ENCODE measurements around the gene TMEM127. TPM values are rescaled to one million over a fixed set of nuclear protein-coding genes. Genes with fewer than 3 reads are reported as not detected.
"Not testable (repeated sequence)": the region's sequence is repeated elsewhere in the genome, so short reads cannot be mapped to it uniquely, and the experiment has no call there.

The TMEM127 gene
- total RNA-seq, 2 experiments from 2014 or later, result 32.7 to 36.9 TPM

DNA sequence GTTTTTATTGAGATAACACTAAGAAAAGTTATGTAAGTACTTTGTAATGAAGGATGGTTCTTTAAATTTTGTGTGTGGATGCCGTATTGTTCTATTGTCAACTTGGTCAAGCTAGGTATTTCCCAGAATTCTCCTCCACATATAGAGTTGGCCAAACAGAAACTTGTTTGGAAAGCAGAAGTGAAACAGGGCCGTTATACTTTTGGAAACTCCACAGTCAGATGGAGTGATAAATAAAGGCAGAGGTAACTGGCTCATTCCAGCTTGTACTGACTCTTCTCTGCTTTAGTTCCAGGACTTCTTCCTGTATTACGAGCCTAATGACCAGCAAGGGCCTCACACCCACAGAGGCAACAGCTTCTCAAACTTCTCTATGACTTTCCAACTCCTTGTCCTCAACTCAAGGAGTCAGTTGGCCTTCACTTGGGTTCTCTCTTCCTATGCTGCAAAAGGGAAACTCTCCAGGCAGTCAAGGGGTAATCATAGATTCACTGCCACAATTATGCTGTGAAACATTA is 40.7 kb downstream of the TMEM127 start:
- CTCF ChIA-PET, result no interaction called here
- DNase-seq, result no peak
- Mint-ChIP-seq H3K4me1 (peaks cover 5% of the 10 kb centered on the region), H3K27ac (no peak overlapping the region), H3K36me3 (no peaks in the 10 kb centered on the region), H3K4me3 (no peak overlapping the region), H3K9me3 (ENCODE audit: low read depth) (no peaks in the 10 kb centered on the region), H3K27me3 (no peaks in the 10 kb centered on the region)
- ATAC-seq, result no peak

- H3K9me3 Mint-ChIP-seq (ENCODE audit: low read depth); ATAC-seq; DNase-seq; CTCF ChIA-PET; H3K27me3 Mint-ChIP-seq; H3K4me3 Mint-ChIP-seq; H3K27ac Mint-ChIP-seq; H3K4me1 Mint-ChIP-seq; H3K36me3 Mint-ChIP-seq: not testable (repeated sequence)
These were observed 44.7 kb downstream of the TMEM127 start for GRCh38 chr2:96221106-96221505.

- H3K36me3 Mint-ChIP-seq; H3K4me3 Mint-ChIP-seq; H3K9me3 Mint-ChIP-seq (ENCODE audit: low read depth); H3K27me3 Mint-ChIP-seq; CTCF ChIA-PET; H3K27ac Mint-ChIP-seq; H3K4me1 Mint-ChIP-seq; DNase-seq; ATAC-seq: not testable (repeated sequence)
These were observed 45.8 kb downstream of the TMEM127 start for GRCh38 chr2:96219959-96220358.

- H3K27me3 Mint-ChIP-seq, result no peaks in the 10 kb centered on the region
- no peaks in the 10 kb centered on the region for H3K36me3 Mint-ChIP-seq
- no peak overlapping the region for H3K27ac Mint-ChIP-seq
- H3K9me3 Mint-ChIP-seq (ENCODE audit: low read depth), result no peaks in the 10 kb centered on the region
- H3K4me1 Mint-ChIP-seq, result no peaks in the 10 kb centered on the region
- no peak overlapping the region for H3K4me3 Mint-ChIP-seq
- no peak for DNase-seq
- no peak for ATAC-seq
- CTCF ChIA-PET, result no interaction called here
These were observed 47.2 kb downstream of the TMEM127 start for GRCh38 chr2:96218508-96219131.

- Mint-ChIP-seq H3K27me3 (no peaks in the 10 kb centered on the region), H3K36me3 (no peaks in the 10 kb centered on the region), H3K27ac (no peak overlapping the region), H3K4me1 (peaks cover 8% of the 10 kb centered on the region), H3K4me3 (no peak overlapping the region), H3K9me3 (ENCODE audit: low read depth) (no peaks in the 10 kb centered on the region)
- no peak for ATAC-seq
- DNase-seq, result no peak
- CTCF ChIA-PET, result no interaction called here
These were observed 51.2 kb downstream of the TMEM127 start for GRCh38 chr2:96214554-96214953.

DNA sequence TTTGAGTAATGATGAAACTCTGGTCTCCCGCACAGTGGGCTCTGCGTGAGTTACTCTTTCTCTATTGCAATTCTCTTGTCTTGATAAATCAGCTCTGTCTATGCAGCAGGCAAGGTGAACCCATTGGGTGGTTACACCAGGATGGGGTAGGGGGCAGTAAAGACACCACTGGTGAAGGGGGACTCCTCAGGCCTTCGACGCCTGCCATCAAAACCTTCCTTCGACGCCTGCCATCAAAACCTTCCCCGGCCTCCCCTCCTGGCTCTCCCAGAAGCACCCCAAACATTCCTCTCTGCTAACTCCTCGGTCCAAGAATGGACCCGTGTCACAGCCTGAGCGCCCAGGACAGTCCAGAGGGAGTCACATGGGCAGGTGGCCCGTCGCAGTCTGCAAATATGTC is 52.4 kb downstream of the TMEM127 start:
- H3K9me3 Mint-ChIP-seq (ENCODE audit: low read depth), result no peaks in the 10 kb centered on the region
- H3K36me3 Mint-ChIP-seq, result no peaks in the 10 kb centered on the region
- DNase-seq (no peak), ATAC-seq (no peak)
- CTCF ChIA-PET, result interaction anchor here (0.7 to 1.2 kb wide), 3 partner anchors 19 to 29 kb away, joined by 4 read pairs; no protein-coding TSS in a partner anchor
- no peaks in the 10 kb centered on the region for H3K27me3 Mint-ChIP-seq
- H3K27ac Mint-ChIP-seq, result no peak overlapping the region
- no peak overlapping the region for H3K4me3 Mint-ChIP-seq
- peaks cover 10% of the 10 kb centered on the region for H3K4me1 Mint-ChIP-seq

DNA sequence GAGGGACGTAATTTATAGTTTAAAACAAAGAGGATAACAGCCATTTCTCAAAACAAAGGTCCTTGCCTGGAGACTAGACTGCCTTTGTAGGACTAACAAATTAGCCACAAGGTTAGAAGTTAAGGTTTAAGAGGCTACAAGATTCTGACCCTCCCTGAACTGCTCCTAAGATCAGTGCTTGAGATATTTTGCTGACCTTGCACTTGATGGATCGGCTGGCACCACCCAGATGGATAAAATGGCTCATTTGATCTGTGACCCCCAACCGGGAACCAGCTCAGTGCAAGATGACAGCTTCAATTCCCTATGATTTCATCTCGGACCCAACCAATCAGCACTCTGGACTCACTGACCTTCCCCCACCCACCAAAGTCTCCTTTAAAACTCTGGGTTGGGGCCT is 53.5 kb downstream of the TMEM127 start:
- DNase-seq, result no peak
- CTCF ChIA-PET, result no interaction called here
- Mint-ChIP-seq H3K36me3 (peaks cover 4% of the 10 kb centered on the region), H3K27ac (no peak overlapping the region), H3K4me1 (peaks cover 14% of the 10 kb centered on the region), H3K9me3 (ENCODE audit: low read depth) (no peaks in the 10 kb centered on the region), H3K4me3 (no peak overlapping the region), H3K27me3 (no peaks in the 10 kb centered on the region)
- ATAC-seq, result no peak

GRCh38 chr2:96209729-96210085 is 56.1 kb downstream of the TMEM127 start:
- no peaks in the 10 kb centered on the region for H3K27me3 Mint-ChIP-seq
- H3K4me1 Mint-ChIP-seq, result peaks cover 37% of the 10 kb centered on the region
- H3K36me3 Mint-ChIP-seq, result peaks cover 12% of the 10 kb centered on the region
- peak overlapping the region; percentile 88 for H3K4me3 Mint-ChIP-seq
- DNase-seq, result no peak
- H3K27ac Mint-ChIP-seq, result peak overlapping the region; percentile 88
- H3K9me3 Mint-ChIP-seq (ENCODE audit: low read depth), result no peaks in the 10 kb centered on the region
- ATAC-seq, result no peak
- CTCF ChIA-PET, result interaction anchor here (1.1 to 3.2 kb wide), 7 partner anchors 20 to 217 kb away, joined by 3 to 19 read pairs (median 6); no protein-coding TSS in a partner anchor

DNA sequence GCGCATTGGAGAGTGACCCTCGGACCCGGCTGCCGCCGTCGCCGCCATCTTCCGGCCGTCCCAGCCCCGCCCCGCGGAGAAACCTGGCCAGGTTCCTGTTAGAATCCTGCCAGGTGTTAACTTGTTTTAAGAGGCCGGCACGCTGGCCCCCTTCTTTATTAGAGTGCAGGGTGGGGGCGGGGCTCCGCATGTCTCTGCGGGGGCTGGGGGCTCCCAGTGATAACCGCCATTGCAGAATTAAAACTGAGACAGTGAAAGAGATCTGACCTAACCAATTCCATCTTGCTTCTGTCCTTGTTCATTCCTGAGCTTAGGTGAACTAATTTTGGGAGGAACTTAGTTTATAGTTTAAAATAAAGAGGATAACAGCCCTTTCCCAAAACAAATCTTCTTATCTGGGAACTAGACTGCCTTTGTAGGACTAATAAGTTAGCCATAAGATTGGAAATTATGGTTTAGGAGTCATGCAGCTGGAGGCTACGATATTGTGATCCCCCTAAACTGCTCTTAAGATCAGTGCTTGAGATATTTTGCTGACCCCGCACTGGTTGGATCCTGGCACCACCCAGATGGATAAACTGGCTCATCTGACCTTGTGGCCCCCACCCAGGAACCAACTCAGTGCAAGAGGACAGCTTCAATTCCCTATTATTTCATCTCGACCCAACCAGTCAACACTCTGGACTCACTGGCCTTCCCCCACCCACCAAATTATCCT is 56.6 kb downstream of the TMEM127 start:
- H3K4me1 Mint-ChIP-seq, result peaks cover 41% of the 10 kb centered on the region
- peaks cover 12% of the 10 kb centered on the region for H3K36me3 Mint-ChIP-seq
- CTCF ChIA-PET, result interaction anchor here (1.0 to 3.2 kb wide), 13 partner anchors 13 to 216 kb away, joined by 3 to 19 read pairs (median 5); partner anchors contain the start of gene ASTL
- no peaks in the 10 kb centered on the region for H3K9me3 Mint-ChIP-seq (ENCODE audit: low read depth)
- peak overlapping the region; percentile 88 for H3K27ac Mint-ChIP-seq
- H3K4me3 Mint-ChIP-seq, result peak overlapping the region; percentile 88
- ATAC-seq (no peak), DNase-seq (no peak)
- no peaks in the 10 kb centered on the region for H3K27me3 Mint-ChIP-seq

DNA sequence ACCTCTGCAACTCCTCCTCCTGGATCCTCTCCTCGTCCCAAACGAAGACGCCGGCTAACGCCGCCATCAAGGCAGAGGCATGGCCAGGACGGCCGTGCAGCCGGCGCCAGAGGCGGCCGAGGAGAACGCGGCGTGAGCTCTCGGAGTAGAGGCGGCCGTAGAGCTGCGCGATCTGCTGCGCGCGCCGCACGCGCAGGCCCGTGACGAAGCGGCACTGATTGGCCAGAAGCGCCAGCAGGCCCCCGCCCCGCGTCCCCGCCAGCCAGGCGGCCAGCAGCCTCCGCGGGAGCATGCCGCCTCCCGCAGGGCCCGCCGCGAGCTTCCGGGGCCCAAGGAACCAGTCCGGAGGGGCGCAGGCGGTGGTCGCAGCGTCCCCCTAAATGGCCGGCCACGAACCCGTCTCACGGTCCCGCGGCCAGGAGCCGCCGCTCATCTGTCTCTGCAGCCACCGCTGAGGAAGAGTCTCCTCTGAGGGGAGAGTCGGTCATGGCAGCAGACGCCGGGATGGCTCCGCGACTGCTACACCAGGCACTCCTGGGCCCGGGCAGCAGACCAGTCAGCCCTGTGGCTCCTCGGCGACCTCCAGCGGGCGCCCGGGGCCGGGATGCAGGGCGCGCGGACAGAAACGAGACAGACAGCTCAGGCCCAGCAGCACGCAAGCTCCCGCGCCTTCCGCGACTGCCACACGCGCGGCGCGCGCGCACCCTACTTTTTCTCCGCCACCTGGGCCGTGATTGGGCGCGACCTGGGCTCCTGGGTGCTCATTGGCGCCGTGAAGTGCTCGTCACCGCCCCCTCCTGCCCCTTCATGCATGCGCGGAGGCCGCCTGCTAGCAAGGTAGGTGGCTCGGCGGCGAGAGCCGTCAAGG is 57.4 kb downstream of the TMEM127 start, which contains the start of gene STARD7:
STARD7 (minus strand) TSS at position 685 of the 868 bp plus-strand sequence; CDS start at position 292, 393 bp downstream.
- Mint-ChIP-seq H3K9me3 (ENCODE audit: low read depth) (no peaks in the 10 kb centered on the region), H3K36me3 (peaks cover 13% of the 10 kb centered on the region), H3K27ac (peak within 1 kb of the TSS; percentile 88), H3K27me3 (no peaks in the 10 kb centered on the region), H3K4me1 (peaks cover 49% of the 10 kb centered on the region), H3K4me3 (peak within 1 kb of the TSS; percentile 88)
- DNase-seq (peak; percentile 98), ATAC-seq (peak; percentile 92)
- CTCF ChIA-PET, result interaction anchor here (1.0 to 3.2 kb wide), 14 partner anchors 12 to 215 kb away, joined by 3 to 19 read pairs (median 5); partner anchors contain the start of gene ASTL

- Mint-ChIP-seq H3K9me3 (ENCODE audit: low read depth) (no peaks in the 10 kb centered on the region), H3K36me3 (peaks cover 15% of the 10 kb centered on the region), H3K4me1 (peaks cover 55% of the 10 kb centered on the region), H3K27ac (peak overlapping the region; percentile 87), H3K4me3 (peak overlapping the region; percentile 88), H3K27me3 (no peaks in the 10 kb centered on the region)
- no peak for DNase-seq
- no peak for ATAC-seq
- CTCF ChIA-PET, result interaction anchor here (1.1 to 3.2 kb wide), 11 partner anchors 12 to 215 kb away, joined by 3 to 19 read pairs (median 6); partner anchors contain the start of gene ASTL
These were observed 58.0 kb downstream of the TMEM127 start for GRCh38 chr2:96207774-96208142.

- peaks cover 60% of the 10 kb centered on the region for H3K4me1 Mint-ChIP-seq
- CTCF ChIA-PET, result interaction anchor here (1.1 to 3.2 kb wide), 6 partner anchors 32 to 114 kb away, joined by 4 to 19 read pairs (median 8); partner anchors contain the start of gene ASTL
- no peak for ATAC-seq
These were observed 58.6 kb downstream of the TMEM127 start for GRCh38 chr2:96207073-96207773.

More at GRCh38 chr2:96207073-96207773, 58.6 kb downstream of the TMEM127 start:
- Mint-ChIP-seq H3K27ac (peak overlapping the region; percentile 87), H3K4me3 (peak overlapping the region; percentile 88), H3K9me3 (ENCODE audit: low read depth) (no peaks in the 10 kb centered on the region), H3K36me3 (peaks cover 16% of the 10 kb centered on the region), H3K27me3 (no peaks in the 10 kb centered on the region)
- no peak for DNase-seq
